Thyroid gland (tissue), 4 donors: ENCODE data around the gene WDFY4. TPM values are rescaled to one million over a fixed set of nuclear protein-coding genes. Genes with fewer than 3 reads are reported as not detected.

Experiments
- DNase-seq, 2 donors: peaks; one replicate each; pipeline ENCODE4 v3.0.0-alpha.2; 2019
- H3K27ac ChIP-seq, 3 donors: fragments of 200-600 bp; sonication (generic); 1 replicate in 2 of 3; 2 replicates in 1 of 3; pipeline ENCODE4 v1.5.1; 2016 to 2019; ENCODE audit warnings: mild to moderate bottlenecking in 1 of 3, moderate library complexity in 1 of 3
- H3K27me3 ChIP-seq: fragments of 200-600 bp; sonication (generic); one replicate; pipeline ENCODE4 v1.5.1; 2019
- H3K36me3 ChIP-seq, 2 donors: fragments of 200-600 bp; sonication (generic); one replicate each; pipeline ENCODE4 v1.5.1; 2016 to 2019
- H3K4me1 ChIP-seq, 2 donors: fragments of 200-600 bp; sonication (generic); one replicate each; pipeline ENCODE4 v1.5.1; 2017 to 2019
- H3K4me3 ChIP-seq, 3 donors: fragments of 200-600 bp; sonication (generic); replicated peaks in 1 of 3; 1 replicate in 2 of 3; 2 replicates in 1 of 3; pipeline ENCODE4 v1.5.1; 2016; ENCODE audit warnings: mild to moderate bottlenecking in 1 of 3
- H3K9me3 ChIP-seq: fragments of 200-600 bp; sonication (generic); one replicate; pipeline ENCODE4 v1.5.1; 2017
- CTCF ChIP-seq, 6 experiments: fragments of 200-600 bp in 3 of 6; fragments of 450-650 bp in 3 of 6; sonication (generic) in 3 of 6; IDR thresholded peaks; one replicate each; pipeline ENCODE4 v1.5.1; 2016 to 2019; ENCODE audit warnings: antibody characterized with exemption in 6 of 6, mild to moderate bottlenecking in 2 of 6, inconsistent platforms in 1 of 6, moderate library complexity in 1 of 6
- POLR2A ChIP-seq, 2 donors: fragments of 450-650 bp; IDR thresholded peaks; one replicate each; pipeline ENCODE4 v1.6.1; 2017; ENCODE audit warnings: antibody characterized with exemption in 2 of 2, mild to moderate bottlenecking in 2 of 2, moderate library complexity in 1 of 2
- WGBS, 2 donors: methylation state at CpG; one replicate each; pipeline ENCODE4 v1.1.5; 2017; 5-methylcytosine and 5-hydroxymethylcytosine counted together
- intact Hi-C: fragments of 100-400 bp; cut with DNase I; formaldehyde crosslinking; loops from one replicate; pipeline ENCODE4 v1.15.1; 2023
- total RNA-seq, 4 donors: library from RNA; depleted of rRNA; stranded (reverse); fragments of >200 nt; gene quantifications; one replicate each; pipeline ENCODE4 v1.2.3, GENCODE V29; 2016

WDFY4 gene
- total RNA-seq, 4 donors from 2014 or later = 1.0 to 3.5 (median 1.2) TPM

GRCh38 chr10:48684463-48684791, 246 bp upstream of the WDFY4 start:
- H3K27me3 ChIP-seq = no peaks in the 10 kb centered on the region
- 79 to 100% methylated on average over 6 of the region's 6 CpGs for WGBS, 2 donors

GRCh38 chr10:48685731-48686130, 1.1 kb downstream of the WDFY4 start:
- H3K27me3 ChIP-seq = no peaks in the 10 kb centered on the region
- no peak for DNase-seq
- 90 to 96% methylated on average over 6 of the region's 6 CpGs for WGBS, 2 donors
- no peaks in the 10 kb centered on the region for H3K9me3 ChIP-seq
- no peak overlapping the region for H3K27ac ChIP-seq
- intact Hi-C loops = no loop called here
- no peak overlapping the region for H3K4me3 ChIP-seq
- no peaks in the 10 kb centered on the region for H3K4me1 ChIP-seq
- H3K36me3 ChIP-seq = no peaks in the 10 kb centered on the region
- TF ChIP-seq POLR2A (IDR thresholded peaks at IDR 0.05) (no peak), CTCF (IDR thresholded peaks at IDR 0.05) (no peak)

More at GRCh38 chr10:48684463-48684791, 246 bp upstream of the WDFY4 start:
- Histone ChIP-seq H3K27ac (no peak overlapping the region), H3K4me3 (no peak overlapping the region), H3K9me3 (no peaks in the 10 kb centered on the region), H3K4me1 (no peaks in the 10 kb centered on the region), H3K36me3 (no peaks in the 10 kb centered on the region)
- no peak for TF ChIP-seq POLR2A (IDR thresholded peaks at IDR 0.05)
- intact Hi-C loops = no loop called here
- DNase-seq = no peak

- Histone ChIP-seq H3K27me3 (no peaks in the 10 kb centered on the region), H3K4me3 (no peak overlapping the region), H3K36me3 (no peaks in the 10 kb centered on the region), H3K4me1 (no peaks in the 10 kb centered on the region), H3K9me3 (no peaks in the 10 kb centered on the region), H3K27ac (no peak overlapping the region)
- no peak for DNase-seq
- intact Hi-C loops = no loop called here
- TF ChIP-seq POLR2A (IDR thresholded peaks at IDR 0.05) = no peak
- TF ChIP-seq CTCF (IDR thresholded peaks at IDR 0.05) = no peak
- 87 to 90% methylated on average over 9 to 12 of the region's 12 CpGs for WGBS, 2 donors
Observed at GRCh38 chr10:48690791-48691660, 6.4 kb downstream of the WDFY4 start.

- no peak overlapping the region for H3K27ac ChIP-seq
- H3K4me3 ChIP-seq = no peak overlapping the region
- WGBS, 2 donors = 61 to 63% methylated on average over 8 of the region's 8 CpGs
- H3K36me3 ChIP-seq = no peaks in the 10 kb centered on the region
- H3K27me3 ChIP-seq = no peaks in the 10 kb centered on the region
- DNase-seq = no peak
- TF ChIP-seq POLR2A (IDR thresholded peaks at IDR 0.05) = no peak
- no peak for TF ChIP-seq CTCF (IDR thresholded peaks at IDR 0.05)
- H3K9me3 ChIP-seq = no peaks in the 10 kb centered on the region
- no peaks in the 10 kb centered on the region for H3K4me1 ChIP-seq
- intact Hi-C loops = no loop called here
Observed at GRCh38 chr10:48691812-48692528, 7.3 kb downstream of the WDFY4 start.

DNA sequence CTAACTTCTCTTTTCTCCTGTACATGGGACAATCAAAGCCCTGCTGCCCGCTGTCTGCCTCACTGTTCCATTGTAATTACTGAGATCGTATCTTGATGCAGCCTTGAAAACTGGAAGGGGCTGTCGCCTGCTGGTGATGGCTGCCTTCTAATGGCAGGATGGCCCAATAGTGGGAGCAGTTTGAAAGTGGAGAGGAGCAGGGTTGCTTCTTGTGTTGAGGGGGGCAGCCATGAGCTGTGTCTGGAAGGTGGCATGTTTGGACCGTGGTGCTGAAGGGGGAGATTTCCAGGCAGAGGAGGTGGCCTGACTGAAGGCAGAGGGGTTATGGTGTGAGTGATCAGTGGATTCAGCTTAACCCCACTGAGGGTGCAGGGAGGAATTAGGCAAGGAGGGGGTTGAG, 8.1 kb downstream of the WDFY4 start:
- whole genome bisulfite sequencing, 2 donors = 92 to 94% methylated on average over 4 of the region's 4 CpGs
- DNase-seq = no peak
- intact Hi-C loops = no loop called here
- Histone ChIP-seq H3K36me3 (no peaks in the 10 kb centered on the region), H3K9me3 (no peaks in the 10 kb centered on the region), H3K27me3 (no peaks in the 10 kb centered on the region), H3K4me3 (no peak overlapping the region), H3K27ac (no peak overlapping the region), H3K4me1 (no peaks in the 10 kb centered on the region)
- no peak for TF ChIP-seq POLR2A (IDR thresholded peaks at IDR 0.05)
- no peak for TF ChIP-seq CTCF (IDR thresholded peaks at IDR 0.05)
